ENCODE measurements around the gene RPA3. TPM values are rescaled to one million over a fixed set of nuclear protein-coding genes. Genes with fewer than 3 reads are reported as not detected.

The RPA3 gene
- total and polyA plus RNA-seq, 2 of the 13 experiments (the other 11 are each of a cell fraction or from before 2014, with no cell fraction given): 38.3 to 154 TPM

GRCh38 chr7:7713730-7714129 is 4.7 kb downstream of the RPA3 start:
- Histone ChIP-seq H3K27ac (ENCODE audit: extremely low read length, insufficient read depth, low read length) (no peak overlapping the region), H3K79me2 (ENCODE audit: insufficient read depth, low read length) (no peaks in the 10 kb centered on the region), H3K36me3 (replicated peaks in 1 of 2; ENCODE audit: control insufficient read depth in 1 of 2, insufficient read depth in 2 of 2, low read length in 2 of 2) (no peaks in the 10 kb centered on the region), H2AFZ (ENCODE audit: low read length) (no peak overlapping the region), H4K20me1 (ENCODE audit: insufficient read depth, low read length) (no peaks in the 10 kb centered on the region), H3K9ac (ENCODE audit: insufficient read depth, low read depth, low read length) (no peak overlapping the region), H3K27me3 (ENCODE audit: control insufficient read depth in 1 of 2, insufficient read depth in 2 of 2, low read length in 2 of 2) (no peaks in the 10 kb centered on the region), H3K9me3 (ENCODE audit: low read length) (no peaks in the 10 kb centered on the region), H3K4me2 (ENCODE audit: low read depth, low read length) (no peak overlapping the region), H3K4me3 (replicated peaks in 1 of 3; ENCODE audit: insufficient read depth in 1 of 3, low read depth in 2 of 3, low read length in 3 of 3) (no peak overlapping the region), H3K4me1 (ENCODE audit: insufficient read depth, low read length) (no peaks in the 10 kb centered on the region)
- FAIRE-seq (no peak), DNase-seq (ENCODE audit: low spot score) (no peak), ATAC-seq (no peak)
- 95% methylated on average over 4 of the region's 4 CpGs for WGBS (ENCODE audit: low lambda C conversion rate)
- intact Hi-C loops (cut with micrococcal nuclease; ENCODE audit: unreplicated experiment) (no loop called here), in situ Hi-C loops (cut with HindIII; ENCODE audit: extremely low pct_ligation_motif_present, low pct_unique_long_range_greater_than_20kb) (no loop called here)
- no TSS peak for BruUV-seq (replicated peaks)
- TF ChIP-seq ZMAT5 (CRISPR knock-in tag; IDR thresholded peaks at IDR 0.05; ENCODE audit: borderline replicate concordance, low read depth): no peak
- no peak for TF ChIP-seq KDM5B (CRISPR knock-in tag; IDR thresholded peaks at IDR 0.05; ENCODE audit: borderline replicate concordance)
- no peak for TF ChIP-seq ZNF678 (CRISPR knock-in tag; IDR thresholded peaks at IDR 0.05)
- TF ChIP-seq AGO1 (IDR thresholded peaks at IDR 0.05; ENCODE audit: low read depth, low read length, poor library complexity, severe bottlenecking): no peak
- TF ChIP-seq PHF21A (CRISPR knock-in tag; IDR thresholded peaks at IDR 0.05): no peak
- TF ChIP-seq ZNF761 (CRISPR knock-in tag; conservative IDR thresholded peaks at IDR 0.05): no peak
- TF ChIP-seq ZNF292 (CRISPR knock-in tag; IDR thresholded peaks at IDR 0.05; ENCODE audit: borderline replicate concordance, low read depth): no peak
- TF ChIP-seq RERE (CRISPR knock-in tag; IDR thresholded peaks at IDR 0.05; ENCODE audit: low read depth): no peak
- no peak for TF ChIP-seq ZNF484 (CRISPR knock-in tag; IDR thresholded peaks at IDR 0.05; ENCODE audit: borderline replicate concordance, low read depth)
- no peak for TF ChIP-seq MXI1 (IDR thresholded peaks at IDR 0.05; ENCODE audit: borderline replicate concordance, low read depth, low read length)
- TF ChIP-seq HMGA1 (CRISPR knock-in tag; conservative IDR thresholded peaks at IDR 0.05): no peak
- no peak for TF ChIP-seq PPARG (CRISPR knock-in tag; conservative IDR thresholded peaks at IDR 0.05)
- no peak for TF ChIP-seq NFIB (CRISPR knock-in tag; IDR thresholded peaks at IDR 0.05; ENCODE audit: borderline replicate concordance)
- TF ChIP-seq ETV6 (CRISPR knock-in tag; conservative IDR thresholded peaks at IDR 0.05): no peak
- POLR2A ChIA-PET: no interaction called here
- CTCF ChIA-PET (ENCODE audit: low intra/inter-chr PET ratio, low total read pairs): no interaction called here

Measured in HepG2 (cell line).